SK-N-SH (cell line): ENCODE results near the gene ATP6V0E2. TPM values are rescaled to one million over a fixed set of nuclear protein-coding genes. Genes with fewer than 3 reads are reported as not detected.

Source experiments
- CTCF ChIA-PET: fragments of 300-600, 350-600 bp; formaldehyde crosslinking; extraction: SDS; loops from one replicate; lab custom pipeline; 2021; lab: Yijun Ruan, JAX
- POLR2A ChIA-PET: fragments of 350-600 bp; sonication (Branson Sonifier 250); formaldehyde crosslinking; extraction: SDS; loops from one replicate; lab custom pipeline; 2020; ENCODE audit warnings: antibody characterized with exemption, inconsistent platforms; lab: Yijun Ruan, JAX
- DNase-seq: peaks from one replicate; pipeline ENCODE4 v3.0.0; 2012
- H2AFZ ChIP-seq: fragments of 200-600 bp; sonication (generic); 2 replicates; pipeline ENCODE4 v1.8.1; 2016; ENCODE audit warnings: antibody characterized with exemption, mild to moderate bottlenecking, low read depth
- H3F3A ChIP-seq: fragments of 200-600 bp; sonication (generic); replicated peaks from 2 replicates; pipeline ENCODE3; 2016; ENCODE audit warnings: antibody characterized with exemption, mild to moderate bottlenecking; ENCODE audit not compliant: insufficient read depth
- H3K27ac ChIP-seq, 2 experiments: fragments of 200-500 bp in 1 of 2; fragments of 200-600 bp in 1 of 2; sonication (Bioruptor generic) in 1 of 2; sonication (generic), shearing (Covaris generic) in 1 of 2; 2 replicates each; pipeline versions ENCODE4 v1.5.1 to v1.6.1; 2014 to 2016; ENCODE audit warnings: low read depth in 2 of 2, inconsistent platforms in 1 of 2, low read length in 1 of 2, mild to moderate bottlenecking in 1 of 2, mixed read lengths in 1 of 2
- H3K27me3 ChIP-seq: fragments of 200-600 bp; sonication (generic), shearing (Covaris generic); 2 replicates; pipeline ENCODE4 v1.6.1; 2016; ENCODE audit warnings: mixed run types; ENCODE audit not compliant: insufficient read depth
- H3K36me3 ChIP-seq, 2 experiments: fragments of 200-500 bp in 1 of 2; fragments of 200-600 bp in 1 of 2; sonication (Bioruptor generic) in 1 of 2; sonication (generic) in 1 of 2; replicated peaks in 1 of 2; 2 replicates each; pipeline versions ENCODE3 to v1.5.1; 2014 to 2016; ENCODE audit warnings: low read length in 1 of 2, mild to moderate bottlenecking in 1 of 2; ENCODE audit not compliant: insufficient read depth in 2 of 2, control insufficient read depth in 1 of 2
- H3K4me1 ChIP-seq, 2 experiments: fragments of 200-500 bp in 1 of 2; fragments of 200-600 bp in 1 of 2; sonication (Bioruptor generic) in 1 of 2; sonication (generic), shearing (Covaris generic) in 1 of 2; 2 replicates each; pipeline versions ENCODE4 v1.5.1 to v1.6.1; 2014 to 2016; ENCODE audit warnings: low read depth in 1 of 2, low read length in 1 of 2, mixed run types in 1 of 2; ENCODE audit not compliant: insufficient read depth in 2 of 2, control insufficient read depth in 1 of 2
- H3K4me2 ChIP-seq: fragments of 200-600 bp; sonication (generic), shearing (Covaris generic); 2 replicates; pipeline ENCODE4 v1.6.1; 2017; ENCODE audit warnings: mixed run types
- H3K4me3 ChIP-seq, 2 experiments: fragments of 200-500 bp in 1 of 2; fragments of 200-600 bp in 1 of 2; sonication (Bioruptor generic) in 1 of 2; sonication (generic), shearing (Covaris generic) in 1 of 2; 2 replicates each; pipeline versions ENCODE4 v1.5.1 to v1.8.1; 2014 to 2016; ENCODE audit warnings: low read depth in 2 of 2, inconsistent platforms in 1 of 2, low read length in 1 of 2, mild to moderate bottlenecking in 1 of 2, mixed read lengths in 1 of 2, moderate library complexity in 1 of 2
- H3K79me2 ChIP-seq: fragments of 200-600 bp; sonication (generic); 2 replicates; pipeline ENCODE4 v1.8.1; 2017; ENCODE audit warnings: mild to moderate bottlenecking; ENCODE audit not compliant: insufficient read depth
- H3K9ac ChIP-seq: fragments of 200-600 bp; sonication (generic); 2 replicates; pipeline ENCODE4 v1.6.1; 2017; ENCODE audit warnings: mixed run types
- H3K9me2 ChIP-seq: fragments of 200-600 bp; sonication (generic); 2 replicates; pipeline ENCODE4 v1.6.1; 2017; ENCODE audit warnings: mixed run types
- H3K9me3 ChIP-seq: fragments of 200-600 bp; sonication (generic); 2 replicates; pipeline ENCODE4 v1.6.1; 2017; ENCODE audit warnings: mixed run types, mild to moderate bottlenecking, moderate library complexity
- H4K20me1 ChIP-seq: fragments of 200-600 bp; sonication (generic); 2 replicates; pipeline ENCODE4 v1.6.1; 2017; ENCODE audit warnings: mild to moderate bottlenecking, mixed run types; ENCODE audit not compliant: insufficient read depth
- CHD2 ChIP-seq: fragments of 150-350 bp; IDR thresholded peaks from 2 replicates; pipeline ENCODE4 v1.6.1; 2018; ENCODE audit warnings: low read length; ENCODE audit not compliant: partially characterized antibody
- FOSL2 ChIP-seq: IDR thresholded peaks from 2 replicates; pipeline ENCODE4 v1.4.0; 2012; ENCODE audit warnings: low read depth, mild to moderate bottlenecking, moderate library complexity, borderline replicate concordance
- FOXJ3 ChIP-seq: sonication (generic); formaldehyde crosslinking; IDR thresholded peaks from 2 replicates; pipeline ENCODE4 v1.5.1; 2020; ENCODE audit warnings: mild to moderate bottlenecking, missing genetic modification reagents
- FOXM1 ChIP-seq: IDR thresholded peaks from 2 replicates; pipeline ENCODE4 v1.4.0; 2012; ENCODE audit warnings: low read depth, mild to moderate bottlenecking
- GABPA ChIP-seq: IDR thresholded peaks from 2 replicates; pipeline ENCODE4 v1.4.0; 2012; ENCODE audit warnings: low read depth, mild to moderate bottlenecking
- GATA2 ChIP-seq: sonication (generic); formaldehyde crosslinking; IDR thresholded peaks from 2 replicates; pipeline ENCODE4 v1.5.0; 2020; ENCODE audit warnings: mild to moderate bottlenecking, missing genetic modification reagents
- MEF2A ChIP-seq: IDR thresholded peaks from 2 replicates; pipeline ENCODE4 v1.4.0; 2012; ENCODE audit warnings: low read depth, borderline replicate concordance
- MXI1 ChIP-seq: IDR thresholded peaks from 2 replicates; pipeline ENCODE4 v1.6.1; 2012; ENCODE audit warnings: mild to moderate bottlenecking, low read depth, low read length, improper control_type of control experiment
- NFIC ChIP-seq: IDR thresholded peaks from 2 replicates; pipeline ENCODE4 v1.4.0; 2012; ENCODE audit warnings: borderline replicate concordance
- NRF1 ChIP-seq: IDR thresholded peaks from 2 replicates; pipeline ENCODE4 v1.6.1; 2012; ENCODE audit warnings: low read depth, mild to moderate bottlenecking, low read length
- PBX3 ChIP-seq: IDR thresholded peaks from 2 replicates; pipeline ENCODE4; 2012
- RCOR1 ChIP-seq: fragments of 150-350 bp; IDR thresholded peaks from 2 replicates; pipeline ENCODE4 v1.6.1; 2017; ENCODE audit warnings: antibody characterized with exemption, low read length
- SMC3 ChIP-seq: IDR thresholded peaks from 2 replicates; pipeline ENCODE4 v1.6.1; 2012; ENCODE audit warnings: low read depth, low read length, improper control_type of control experiment
- TEAD4 ChIP-seq: IDR thresholded peaks from 2 replicates; pipeline ENCODE4 v1.4.0; 2012; ENCODE audit warnings: mild to moderate bottlenecking, borderline replicate concordance; ENCODE audit not compliant: insufficient read depth
- USF1 ChIP-seq: IDR thresholded peaks from 2 replicates; pipeline ENCODE4 v1.4.0; 2012; ENCODE audit warnings: low read depth, borderline replicate concordance
- WGBS: methylation state at CpG from one replicate; pipeline ENCODE4 v1.1.6; 2017; ENCODE audit warnings: low lambda C conversion rate; 5-methylcytosine and 5-hydroxymethylcytosine counted together
- polyA plus RNA-seq, 3 experiments: library from polyadenylated mRNA; depleted of rRNA; stranded (reverse); fragments of >200 nt; gene quantifications; 2 replicates each; pipeline ENCODE4 v1.2.3, GENCODE V29; 2012

Gene ATP6V0E2
- polyA plus RNA-seq, 1 of the 3 experiments (the other 2 are of a cell fraction) = 49.6 TPM

- no peak for TF ChIP-seq NRF1
- no peak for TF ChIP-seq FOXM1
- no peak for TF ChIP-seq FOXJ3
- no peak for TF ChIP-seq GABPA
- TF ChIP-seq GATA2 = no peak
- TF ChIP-seq NFIC = no peak
- TF ChIP-seq FOSL2 = no peak
- TF ChIP-seq TEAD4 = no peak
- TF ChIP-seq PBX3 = no peak
- TF ChIP-seq USF1 = no peak
- TF ChIP-seq SMC3 = no peak
- TF ChIP-seq MEF2A = no peak
Measured at GRCh38 chr7:149853157-149853556, 20.6 kb upstream of the ATP6V0E2 start (continued).

- 38% methylated on average over 12 of the region's 13 CpGs for WGBS
- H3K4me3 ChIP-seq = no peak overlapping the region
- ChIA-PET POLR2A (no interaction called here), CTCF (interaction anchor here (0.9 to 3.0 kb wide), 9 partner anchors 15 to 113 kb away, joined by 3 to 15 read pairs (median 3); partner anchors contain the start of gene ZNF862)
- H4K20me1 ChIP-seq = no peaks in the 10 kb centered on the region
- H3K27me3 ChIP-seq = no peaks in the 10 kb centered on the region
- TF ChIP-seq GABPA (no peak), CHD2 (peak; percentile 43), MXI1 (peak; percentile 49; the same call in 1 of the 2 replicates), NFIC (peak; percentile 42; the same call in 1 of the 2 replicates), RCOR1 (peak; percentile 56; the same call in 1 of the 2 replicates), USF1 (peak; percentile 83)
- H3K4me2 ChIP-seq = peak overlapping the region; percentile 32
- peak overlapping the region; percentile 36; a peak in 3 of 4 replicates for H3K27ac ChIP-seq
- peaks cover 19 to 21% of the 10 kb centered on the region in 2 experiments for H3K4me1 ChIP-seq
- peak; percentile 81 for DNase-seq
- H3K9me2 ChIP-seq = no peaks in the 10 kb centered on the region
- no peaks in the 10 kb centered on the region for H3F3A ChIP-seq
- H2AFZ ChIP-seq = peak overlapping the region; percentile 16; the same call in 1 of the 2 replicates
- H3K79me2 ChIP-seq = no peaks in the 10 kb centered on the region
- H3K9ac ChIP-seq = no peak overlapping the region
- no peaks in the 10 kb centered on the region for H3K9me3 ChIP-seq
- peaks cover 1 to 19% of the 10 kb centered on the region in 2 experiments for H3K36me3 ChIP-seq
Measured at GRCh38 chr7:149854611-149855360, 19.0 kb upstream of the ATP6V0E2 start.
